K562 (cell line): ENCODE measurements around the gene EPB41L2. TPM values are rescaled to one million over a fixed set of nuclear protein-coding genes. Genes with fewer than 3 reads are reported as not detected.

Source experiments
- ATAC-seq: fragments of 200-7000 bp; cut with Tn5 transposase; 3 replicates; pipeline ENCODE4 v1.9.1; 2020; ENCODE audit warnings: moderate library complexity
- BruUV-seq: library from RNA; stranded (reverse); fragments of 400-500 nt; replicated peaks from 2 replicates; lab custom pipeline; 2021; lab: Mats Ljungman, UMichigan
- CTCF ChIA-PET: fragments of 300-600 bp; formaldehyde crosslinking; extraction: SDS; loops from one replicate; lab custom pipeline; 2021; ENCODE audit warnings: low intra/inter-chr PET ratio; lab: Yijun Ruan, JAX
- POLR2A ChIA-PET: fragments of 300-600, 350-650 bp; sonication (Branson Sonifier 250); formaldehyde crosslinking; extraction: SDS; loops from one replicate; lab custom pipeline; 2021; ENCODE audit warnings: antibody characterized with exemption, inconsistent platforms; lab: Yijun Ruan, JAX
- DNase-seq, 4 experiments: peaks; one replicate each; pipeline versions ENCODE4 v3.0.0 to v3.0.0-alpha.2; 2011 to 2018; ENCODE audit warnings: low spot score in 3 of 4, mixed read lengths in 3 of 4; ENCODE audit errors: extremely low read depth in 1 of 4
- FAIRE-seq: peaks from 2 replicates; lab custom pipeline; 2011; peaks lifted over from hg19 to GRCh38; lab: Jason Lieb, UNC
- H2AFZ ChIP-seq: 2 replicates; pipeline ENCODE4 v1.6.0; 2011; ENCODE audit warnings: low read depth, low read length, control low read depth, inconsistent platforms
- H3K27ac ChIP-seq: fragments of 200-600 bp; 3 replicates; pipeline ENCODE4 v1.8.0; 2011; ENCODE audit warnings: low read depth, mild to moderate bottlenecking, control low read depth, inconsistent platforms, low read length, moderate library complexity, mixed read lengths; ENCODE audit errors: extremely low read depth
- H3K27me3 ChIP-seq, 2 experiments: fragments of 300-600 bp in 1 of 2; 2 replicates in 1 of 2; 3 replicates in 1 of 2; pipeline versions ENCODE4 v1.6.0 to v1.8.0; 2011; ENCODE audit warnings: inconsistent platforms in 2 of 2, low read length in 2 of 2, mild to moderate bottlenecking in 1 of 2, mixed read lengths in 1 of 2, moderate library complexity in 1 of 2; ENCODE audit not compliant: control insufficient read depth in 2 of 2, insufficient read depth in 2 of 2
- H3K36me3 ChIP-seq: fragments of 300-600 bp; 3 replicates; pipeline ENCODE4 v1.8.0; 2011; ENCODE audit warnings: mild to moderate bottlenecking, low read length, inconsistent platforms; ENCODE audit not compliant: control insufficient read depth, insufficient read depth
- H3K4me1 ChIP-seq, 2 experiments: fragments of 200-600 bp in 1 of 2; replicated peaks in 1 of 2; 2 replicates in 1 of 2; 3 replicates in 1 of 2; pipeline versions ENCODE4 v1.5.1 to v1.8.0; 2011; ENCODE audit warnings: inconsistent platforms in 2 of 2, low read length in 2 of 2, mild to moderate bottlenecking in 1 of 2, mixed read lengths in 1 of 2, moderate library complexity in 1 of 2; ENCODE audit not compliant: control insufficient read depth in 2 of 2, insufficient read depth in 2 of 2
- H3K4me2 ChIP-seq: 2 replicates; pipeline ENCODE4 v1.6.1; 2011; ENCODE audit warnings: low read length, control low read depth, inconsistent platforms, mixed read lengths; ENCODE audit not compliant: insufficient read depth
- H3K4me3 ChIP-seq: fragments of 200-600 bp; sonication (generic), shearing (Covaris generic); 2 replicates; pipeline ENCODE4 v1.5.1; 2016; ENCODE audit warnings: control low read depth, inconsistent platforms
- H3K79me2 ChIP-seq: fragments of 200-600 bp; 3 replicates; pipeline ENCODE4 v1.8.0; 2011; ENCODE audit warnings: low read length, inconsistent platforms; ENCODE audit not compliant: control insufficient read depth, insufficient read depth
- H3K9ac ChIP-seq, 2 experiments: 2 replicates each; pipeline versions ENCODE4 v1.6.0 to v1.6.1; 2011; ENCODE audit warnings: low read depth in 2 of 2, low read length in 2 of 2, control low read depth in 1 of 2, inconsistent platforms in 1 of 2, mild to moderate bottlenecking in 1 of 2, mixed read lengths in 1 of 2; ENCODE audit not compliant: insufficient read depth in 1 of 2
- H3K9me1 ChIP-seq: one replicate; pipeline ENCODE4 v1.6.0; 2011; ENCODE audit warnings: inconsistent platforms, mild to moderate bottlenecking, low read length, moderate library complexity; ENCODE audit not compliant: control insufficient read depth, insufficient read depth
- H3K9me3 ChIP-seq: replicated peaks from 2 replicates; pipeline ENCODE4 v1.5.1; 2011; ENCODE audit warnings: low read depth, low read length, inconsistent platforms; ENCODE audit not compliant: control insufficient read depth, insufficient read depth
- H4K20me1 ChIP-seq: replicated peaks from 2 replicates; pipeline ENCODE4 v1.6.1; 2011; ENCODE audit warnings: low read length, inconsistent platforms, mixed read lengths; ENCODE audit not compliant: control insufficient read depth, insufficient read depth
- CHD4 ChIP-seq: fragments of 200-600 bp; sonication (generic); IDR thresholded peaks from 3 replicates; pipeline ENCODE4 v1.6.1; 2012; ENCODE audit warnings: low read depth, mild to moderate bottlenecking, mixed read lengths, low read length, inconsistent platforms; ENCODE audit not compliant: insufficient read depth, insufficient replicate concordance, poor library complexity, severe bottlenecking
- EP300 ChIP-seq: IDR thresholded peaks from 2 replicates; pipeline ENCODE4 v1.6.1; 2012; ENCODE audit warnings: low read length, improper control_type of control experiment
- KLF16 ChIP-seq: IDR thresholded peaks from 2 replicates; pipeline ENCODE4 v1.6.1; 2016; ENCODE audit warnings: antibody characterized with exemption
- LARP7 ChIP-seq: fragments of 450-650 bp; IDR thresholded peaks from 2 replicates; pipeline ENCODE4 v1.6.1; 2016
- MLX ChIP-seq, 2 experiments: fragments of 450-650 bp in 1 of 2; sonication (generic) in 1 of 2; formaldehyde crosslinking; conservative IDR thresholded peaks; 2 replicates each; pipeline versions ENCODE4 v1.4.0 to v1.8.1; 2020 to 2022; ENCODE audit warnings: mild to moderate bottlenecking in 1 of 2, missing genetic modification reagents in 1 of 2
- RBM15 ChIP-seq: fragments of 200-400 bp; formaldehyde crosslinking; IDR thresholded peaks from 2 replicates; pipeline ENCODE4 v1.6.1; 2018; ENCODE audit warnings: mild to moderate bottlenecking, low read length, moderate library complexity; ENCODE audit not compliant: insufficient read depth
- REST ChIP-seq, 2 experiments: fragments of 450-650 bp; formaldehyde crosslinking in 1 of 2; IDR thresholded peaks; 2 replicates each; pipeline versions ENCODE4 v1.4.0 to v1.6.1; 2014 to 2020; ENCODE audit warnings: mild to moderate bottlenecking in 2 of 2, borderline replicate concordance in 1 of 2, low read depth in 1 of 2
- ZNF134 ChIP-seq: fragments of 250-450 bp; sonication (Bioruptor Pico); conservative IDR thresholded peaks from 2 replicates; pipeline ENCODE4 v1.4.0; 2020
- ZNF384 ChIP-seq: IDR thresholded peaks from 2 replicates; pipeline ENCODE4 v1.6.1; 2012; ENCODE audit warnings: low read depth, low read length, improper control_type of control experiment
- ZNF740 ChIP-seq, 3 experiments: fragments of 200-800 bp in 1 of 3; sonication (Bioruptor generic) in 1 of 3; sonication (generic) in 1 of 3; formaldehyde crosslinking in 1 of 3; IDR thresholded peaks; 2 replicates each; pipeline versions ENCODE4 v1.6.1 to v1.8.0; 2016 to 2022; ENCODE audit warnings: mild to moderate bottlenecking in 2 of 3, missing compliant biosample characterization in 2 of 3, missing genetic modification characterization in 2 of 3, missing genetic modification reagents in 1 of 3
- ZNF830 ChIP-seq: fragments of 250-450 bp; sonication (Bioruptor Pico); IDR thresholded peaks from 2 replicates; pipeline ENCODE4 v1.5.0; 2021; ENCODE audit warnings: mild to moderate bottlenecking
- WGBS: fragments of 100-300 bp; shearing (Covaris generic); methylation state at CpG from one replicate; pipeline ENCODE4 v1.1.6; 2016; ENCODE audit warnings: low coverage, mixed read lengths; ENCODE audit not compliant: insufficient coverage; ENCODE audit errors: missing lambda C conversion rate; 5-methylcytosine and 5-hydroxymethylcytosine counted together
- in situ Hi-C: fragments of 300-500 bp; cut with MboI; formaldehyde crosslinking; loops from 4 replicates; pipeline ENCODE4 v1.15.0; 2018; ENCODE audit warnings: inconsistent platforms, mixed read lengths
- intact Hi-C: fragments of 100-400 bp; cut with micrococcal nuclease; formaldehyde crosslinking; loops from 2 replicates; pipeline ENCODE4 v1.14.2; 2022
- polyA plus RNA-seq, 8 experiments: library from polyadenylated mRNA; depleted of rRNA in 4 of 8; stranded (reverse) in 5 of 8; unstranded in 3 of 8; fragments of >200 nt; fragmentation: Nextera tagmentation in 2 of 8; fragmentation: Illumina TruSeq in 1 of 8; extraction: Ambion mirVana in 2 of 8; extraction: Trizol in 1 of 8; gene quantifications; 2 replicates each; pipeline versions ENCODE4 v1.2.1 to v1.2.3, GENCODE V29; 2011 to 2014; ENCODE audit warnings: inconsistent platforms in 1 of 8, missing spikeins in 1 of 8
- total RNA-seq, 7 experiments: library from RNA; depleted of rRNA in 6 of 7; stranded (reverse); fragments of >200 nt in 6 of 7; fragmentation: Illumina TruSeq in 2 of 7; extraction: Trizol in 2 of 7; gene quantifications; 2 replicates each; pipeline versions ENCODE4 v1.2.1 to v1.2.3, GENCODE V29; 2011 to 2021; ENCODE audit warnings: low replicate concordance in 1 of 7

Gene EPB41L2
- total and polyA plus RNA-seq, 9 of the 15 experiments (the other 6 are each of a cell fraction or from before 2014, with no cell fraction given), result 5.1 to 53.6 (median 25.0) TPM

GRCh38 chr6:130933712-130934200 lies 129.3 kb downstream of the EPB41L2 start (continued):
- no peak for TF ChIP-seq CHD4
- TF ChIP-seq ZNF134 (CRISPR knock-in tag), result no peak
- no peak for TF ChIP-seq LARP7
- TF ChIP-seq ZNF384, result no peak
- TF ChIP-seq, all 486 proteins: peak for 0

- H3K9me3 ChIP-seq, result no peaks in the 10 kb centered on the region
- WGBS, result 39% methylated on average over 2 of the region's 2 CpGs
- intact Hi-C loops (no loop called here), in situ Hi-C loops (no loop called here)
- no peak overlapping the region for H3K4me3 ChIP-seq
- H3K9me1 ChIP-seq, result no peaks in the 10 kb centered on the region
- H3K36me3 ChIP-seq, result no peaks in the 10 kb centered on the region
- no peak overlapping the region for H3K9ac ChIP-seq
- no peak overlapping the region for H3K27ac ChIP-seq
- ChIA-PET CTCF (no interaction called here), POLR2A (interaction anchor here (1.1 kb wide), 1 partner anchor 12 kb away, joined by 4 read pairs; no protein-coding TSS in a partner anchor)
- BruUV-seq, result no TSS peak
- ATAC-seq, result no peak
- FAIRE-seq, result no peak
- no peak overlapping the region for H3K4me2 ChIP-seq
- no peaks in the 10 kb centered on the region for H4K20me1 ChIP-seq
- H3K4me1 ChIP-seq, result no peaks in the 10 kb centered on the region; a peak in 1 of 5 replicates
- no peak overlapping the region for H2AFZ ChIP-seq
- no peaks in the 10 kb centered on the region for H3K79me2 ChIP-seq
- no peak for DNase-seq
- H3K27me3 ChIP-seq, result no peaks in the 10 kb centered on the region
- TF ChIP-seq KLF16 (no peak), EP300 (no peak), ZNF830 (no peak), REST (IDR thresholded peaks at IDR 0.05; ENCODE audit: borderline replicate concordance) (no peak), REST (CRISPR knock-in tag; IDR thresholded peaks at IDR 0.05; ENCODE audit: low read depth) (no peak), MLX (CRISPR knock-in tag; conservative IDR thresholded peaks at IDR 0.05) (no peak), RBM15 (no peak), ZNF740 (CRISPR knock-in tag; IDR thresholded peaks at IDR 0.05) (no peak), ZNF740 (tag; IDR thresholded peaks at IDR 0.05) (no peak)
These were observed 130.1 kb downstream of the EPB41L2 start for GRCh38 chr6:130932921-130933320.
